Body of pancreas (tissue), 4 donors: ENCODE data around the gene SRP14. TPM values are rescaled to one million over a fixed set of nuclear protein-coding genes. Genes with fewer than 3 reads are reported as not detected.

ENCODE experiments used
- ATAC-seq: fragments of 150-250 bp; one replicate; pipeline ENCODE4 v1.9.1; 2016
- DNase-seq, 4 donors: peaks; one replicate each; pipeline ENCODE4 v3.0.0-alpha.2; 2019
- H3K27ac ChIP-seq, 4 donors: fragments of 200-600 bp; sonication (generic); 1 replicate in 3 of 4; 2 replicates in 1 of 4; pipeline versions ENCODE4 v1.5.1 to v1.6.1; 2016 to 2019; ENCODE audit warnings: mild to moderate bottlenecking in 1 of 4, mixed read lengths in 1 of 4, moderate library complexity in 1 of 4
- H3K27me3 ChIP-seq, 2 donors: fragments of 200-600 bp; sonication (generic); one replicate each; pipeline ENCODE4 v1.6.0; 2016; ENCODE audit warnings: mild to moderate bottlenecking in 1 of 2
- H3K36me3 ChIP-seq, 2 donors: fragments of 200-600 bp; sonication (generic); replicated peaks in 1 of 2; 2 replicates each; pipeline ENCODE4 v1.5.1; 2016; ENCODE audit warnings: low read depth in 2 of 2; ENCODE audit not compliant: insufficient read depth in 1 of 2
- H3K4me1 ChIP-seq: fragments of 200-600 bp; sonication (generic); one replicate; pipeline ENCODE4 v1.6.0; 2016
- H3K4me3 ChIP-seq, 2 donors: fragments of 200-600 bp; sonication (generic); 1 replicate in 1 of 2; 2 replicates in 1 of 2; pipeline ENCODE4 v1.5.1; 2016 to 2019
- H3K9me3 ChIP-seq, 3 donors: fragments of 200-600 bp; sonication (generic); 1 replicate in 2 of 3; 2 replicates in 1 of 3; pipeline ENCODE4 v1.5.1; 2016
- CTCF ChIP-seq, 7 experiments: fragments of 450-650 bp in 4 of 7; fragments of 200-600 bp in 3 of 7; sonication (generic) in 3 of 7; IDR thresholded peaks; one replicate each; pipeline ENCODE4 v1.5.1; 2016 to 2019; ENCODE audit warnings: antibody characterized with exemption in 7 of 7
- POLR2A ChIP-seq, 3 donors: fragments of 450-650 bp; IDR thresholded peaks; one replicate each; pipeline ENCODE4 v1.6.1; 2016; ENCODE audit warnings: antibody characterized with exemption in 3 of 3, mild to moderate bottlenecking in 2 of 3
- WGBS, 2 donors: methylation state at CpG; one replicate each; pipeline ENCODE4 v1.1.5; 2017; 5-methylcytosine and 5-hydroxymethylcytosine counted together
- intact Hi-C: fragments of 100-400 bp; cut with DNase I; formaldehyde crosslinking; loops from one replicate; pipeline ENCODE4 v1.15.1; 2023
- total RNA-seq, 2 donors: library from RNA; depleted of rRNA; stranded (reverse); fragments of >200 nt; gene quantifications; one replicate each; pipeline ENCODE4 v1.1.0, GENCODE V29; 2016

Gene SRP14
- total RNA-seq, 2 donors from 2014 or later: 122 to 209 TPM

DNA sequence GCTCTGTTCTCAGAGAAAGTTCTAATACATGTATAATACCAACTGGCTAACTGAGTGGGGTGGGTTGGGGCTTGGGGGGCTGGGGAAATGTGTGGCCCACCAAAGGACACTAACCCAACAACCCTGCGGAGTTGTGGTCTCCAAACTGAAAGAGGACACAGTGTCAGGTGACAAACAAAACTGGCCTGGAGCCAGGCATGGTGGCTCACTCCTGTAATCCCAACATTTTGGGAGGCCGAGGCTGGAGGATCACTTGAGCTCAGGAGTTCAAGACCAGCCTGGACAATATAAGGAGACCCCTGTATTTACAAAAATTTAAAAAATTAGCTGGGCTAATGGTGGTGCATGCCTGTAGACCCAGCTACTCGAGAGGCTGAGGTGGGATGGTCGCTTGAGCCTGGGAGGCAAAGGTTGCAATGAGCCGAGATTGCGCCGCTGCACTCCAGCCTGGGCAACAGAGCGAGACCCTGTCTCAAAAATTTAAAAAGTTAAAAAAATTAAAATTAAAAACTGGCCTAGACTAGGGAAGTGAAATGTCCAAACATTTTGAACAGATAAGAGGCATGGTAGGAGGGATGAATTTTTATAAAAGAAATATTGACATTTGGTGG, 31.7 kb upstream of the SRP14 start:
- H3K27ac ChIP-seq: peak overlapping the region in 1 of 4 donors; percentile 91

GRCh38 chr15:40070166-40070557, 31.2 kb upstream of the SRP14 start:
- ATAC-seq (no peak), DNase-seq (no peak)
- Histone ChIP-seq H3K36me3 (no peaks in the 10 kb centered on the region), H3K27me3 (no peaks in the 10 kb centered on the region), H3K4me3 (no peak overlapping the region), H3K4me1 (peaks cover 54% of the 10 kb centered on the region), H3K9me3 (no peaks in the 10 kb centered on the region), H3K27ac (peak overlapping the region in 3 of 4 donors; percentile 91 to 93 (median 92))
- intact Hi-C loops: no loop called here
- no peak for TF ChIP-seq POLR2A (IDR thresholded peaks at IDR 0.05)
- no peak for TF ChIP-seq CTCF (IDR thresholded peaks at IDR 0.05)
- 66 to 78% methylated on average over 4 to 5 of the region's 5 CpGs for WGBS, 2 donors

More for the DNA sequence above, 31.7 kb upstream of the SRP14 start:
- intact Hi-C loops: no loop called here
- WGBS, 2 donors: 97 to 99% methylated on average over 8 of the region's 8 CpGs
- peaks cover 57% of the 10 kb centered on the region for H3K4me1 ChIP-seq
- H3K4me3 ChIP-seq: no peak overlapping the region
- H3K36me3 ChIP-seq: no peaks in the 10 kb centered on the region
- TF ChIP-seq CTCF (IDR thresholded peaks at IDR 0.05) (no peak), POLR2A (IDR thresholded peaks at IDR 0.05) (no peak)
- DNase-seq (no peak), ATAC-seq (no peak)
- H3K9me3 ChIP-seq: no peaks in the 10 kb centered on the region
- no peaks in the 10 kb centered on the region for H3K27me3 ChIP-seq

GRCh38 chr15:40069178-40070165, 30.5 kb upstream of the SRP14 start:
- Histone ChIP-seq H3K4me3 (no peak overlapping the region), H3K27ac (peak overlapping the region; percentile 84 to 93 (median 92)), H3K4me1 (peaks cover 48% of the 10 kb centered on the region), H3K27me3 (no peaks in the 10 kb centered on the region), H3K36me3 (no peaks in the 10 kb centered on the region), H3K9me3 (no peaks in the 10 kb centered on the region)
- intact Hi-C loops: no loop called here
- TF ChIP-seq CTCF (IDR thresholded peaks at IDR 0.05) (peak in 2 of 7 experiments; percentile 23 to 30), POLR2A (IDR thresholded peaks at IDR 0.05) (peak; percentile 18 to 71 (median 69))
- ATAC-seq: peak; percentile 98
- 21 to 51% methylated on average over 9 to 31 of the region's 32 CpGs for WGBS, 2 donors
- DNase-seq: peak; percentile 99 to 100 (median 100)

GRCh38 chr15:40067921-40068624, 29.1 kb upstream of the SRP14 start:
- H3K4me3 ChIP-seq: no peak overlapping the region
- peaks cover 42% of the 10 kb centered on the region for H3K4me1 ChIP-seq
- H3K27ac ChIP-seq: peak overlapping the region in 3 of 4 donors; percentile 12 to 92 (median 91)
- H3K27me3 ChIP-seq: no peaks in the 10 kb centered on the region
- H3K9me3 ChIP-seq: no peaks in the 10 kb centered on the region
- no peak for DNase-seq
- no peak for TF ChIP-seq POLR2A (IDR thresholded peaks at IDR 0.05)
- no peak for TF ChIP-seq CTCF (IDR thresholded peaks at IDR 0.05)
- intact Hi-C loops: no loop called here
- no peaks in the 10 kb centered on the region for H3K36me3 ChIP-seq
- no peak for ATAC-seq
- WGBS, 2 donors: 36 to 53% methylated on average over 6 of the region's 6 CpGs
